GM23248 (cell line): ENCODE data around the gene SLMAP. TPM values are rescaled to one million over a fixed set of nuclear protein-coding genes. Genes with fewer than 3 reads are reported as not detected.

Experiments
- DNase-seq: peaks from one replicate; pipeline ENCODE4 v3.0.0-alpha.2; 2015
- H2AFZ ChIP-seq: fragments of 200-600 bp; sonication (generic); 2 replicates; pipeline ENCODE4 v1.6.1; 2016; ENCODE audit warnings: antibody characterized with exemption
- H3F3A ChIP-seq: fragments of 200-600 bp; sonication (generic); 2 replicates; pipeline ENCODE4 v1.6.1; 2016; ENCODE audit warnings: mild to moderate bottlenecking, antibody characterized with exemption, mixed run types; ENCODE audit not compliant: insufficient read depth
- H3K27ac ChIP-seq: fragments of 200-600 bp; sonication (generic); 2 replicates; pipeline ENCODE4 v1.5.1; 2016; ENCODE audit warnings: mild to moderate bottlenecking
- H3K27me3 ChIP-seq: fragments of 200-600 bp; sonication (generic); replicated peaks from 2 replicates; pipeline ENCODE4 v1.6.1; 2016; ENCODE audit warnings: mild to moderate bottlenecking; ENCODE audit not compliant: insufficient read depth
- H3K36me3 ChIP-seq: fragments of 200-600 bp; sonication (generic); 2 replicates; pipeline ENCODE4 v1.6.1; 2016; ENCODE audit warnings: low read depth, mild to moderate bottlenecking
- H3K4me1 ChIP-seq: fragments of 200-600 bp; sonication (generic); 2 replicates; pipeline ENCODE4 v1.6.1; 2016; ENCODE audit warnings: mild to moderate bottlenecking; ENCODE audit not compliant: insufficient read depth
- H3K4me2 ChIP-seq: fragments of 200-600 bp; sonication (generic); one replicate; pipeline ENCODE4 v1.6.1; 2016; ENCODE audit warnings: mild to moderate bottlenecking; ENCODE audit not compliant: unreplicated experiment
- H3K4me3 ChIP-seq: fragments of 200-600 bp; sonication (generic); 2 replicates; pipeline ENCODE4 v1.5.1; 2016; ENCODE audit warnings: mild to moderate bottlenecking
- H3K79me2 ChIP-seq: fragments of 200-600 bp; sonication (generic); 2 replicates; pipeline ENCODE4 v1.6.1; 2016; ENCODE audit warnings: mild to moderate bottlenecking; ENCODE audit not compliant: insufficient read depth
- H3K9ac ChIP-seq: fragments of 200-600 bp; sonication (generic); 2 replicates; pipeline ENCODE4 v1.6.1; 2016; ENCODE audit warnings: mild to moderate bottlenecking
- H3K9me2 ChIP-seq: fragments of 200-600 bp; sonication (generic); 2 replicates; pipeline ENCODE4 v1.6.1; 2016; ENCODE audit warnings: mixed run types, mild to moderate bottlenecking, moderate library complexity; ENCODE audit not compliant: insufficient read depth
- H3K9me3 ChIP-seq: fragments of 200-600 bp; sonication (generic); one replicate; pipeline ENCODE4 v1.6.1; 2017; ENCODE audit warnings: low read depth
- H4K20me1 ChIP-seq: fragments of 200-600 bp; sonication (generic); 2 replicates; pipeline ENCODE4 v1.6.0; 2016; ENCODE audit not compliant: insufficient read depth
- EZH2 ChIP-seq: fragments of 200-600 bp; sonication (generic); IDR thresholded peaks from 2 replicates; pipeline ENCODE4 v1.6.1; 2018; ENCODE audit warnings: antibody characterized with exemption, mild to moderate bottlenecking; ENCODE audit not compliant: insufficient read depth, poor library complexity, severe bottlenecking
- EZH2phosphoT487 ChIP-seq: fragments of 200-600 bp; sonication (generic); IDR thresholded peaks from 2 replicates; pipeline ENCODE4 v1.6.1; 2018; ENCODE audit warnings: antibody characterized with exemption, moderate library complexity, mild to moderate bottlenecking, low read depth; ENCODE audit not compliant: insufficient read depth
- WGBS, 2 experiments: methylation state at CpG; one replicate each; pipeline ENCODE4 v1.1.6; 2015 to 2017; ENCODE audit warnings: low lambda C conversion rate in 2 of 2, low coverage in 1 of 2; ENCODE audit errors: missing lambda C conversion rate in 2 of 2; 5-methylcytosine and 5-hydroxymethylcytosine counted together
- in situ Hi-C: fragments of 300-500 bp; cut with MboI; formaldehyde crosslinking; loops from 2 replicates; pipeline ENCODE4 v1.15.0; 2020
- polyA plus RNA-seq: library from polyadenylated mRNA; unstranded; fragments of >200 nt; fragmentation: Nextera tagmentation; extraction: Ambion mirVana; gene quantifications from 2 replicates; pipeline ENCODE4 v1.2.1, GENCODE V29; 2016
- total RNA-seq: library from RNA; depleted of rRNA; stranded (reverse); fragments of >200 nt; shearing (Covaris generic); gene quantifications from 2 replicates; pipeline ENCODE4 v1.2.3, GENCODE V29; 2014

The SLMAP gene
- total and polyA plus RNA-seq, 2 experiments from 2014 or later: 28.4 to 33.9 TPM

DNA sequence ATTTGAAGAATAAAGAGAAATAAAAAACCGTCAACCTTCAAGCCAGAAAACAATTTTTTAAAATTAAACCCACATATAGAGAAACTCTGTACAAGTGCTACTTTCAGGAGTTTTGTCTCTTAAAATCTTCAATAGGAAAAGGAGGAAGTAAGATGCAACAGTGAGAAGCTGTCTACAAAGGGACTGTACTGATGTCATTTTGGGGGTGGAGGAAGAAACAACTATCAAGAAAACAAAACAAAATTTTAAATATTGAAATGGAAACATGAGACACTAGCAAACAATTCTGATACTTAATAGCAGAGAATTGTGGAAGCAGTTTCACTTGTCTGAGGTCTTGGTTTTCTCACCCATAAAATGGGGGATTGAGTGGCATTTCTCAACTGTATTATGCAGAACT is 84.4 kb downstream of the SLMAP start:
- Histone ChIP-seq H3F3A (0 out of 2 replicates have a peak, but pooled peaks cover 7% of the 10 kb centered on the region), H3K9me2 (no peaks in the 10 kb centered on the region), H3K4me1 (no peaks in the 10 kb centered on the region), H3K4me3 (no peak overlapping the region), H3K4me2 (no peak overlapping the region), H3K27ac (no peak overlapping the region), H3K79me2 (peaks cover 52% of the 10 kb centered on the region), H3K9me3 (no peaks in the 10 kb centered on the region), H2AFZ (no peak overlapping the region), H4K20me1 (no peaks in the 10 kb centered on the region), H3K36me3 (no peaks in the 10 kb centered on the region), H3K9ac (no peak overlapping the region), H3K27me3 (no peaks in the 10 kb centered on the region)
- in situ Hi-C loops: loop anchor here (25.0 kb wide), 1 partner anchor 453 kb away; no protein-coding TSS in a partner anchor
- DNase-seq: no peak
- 93 to 96% methylated on average over 1 of the region's 1 CpG for WGBS, 2 experiments
- TF ChIP-seq EZH2phosphoT487 (no peak), EZH2 (no peak)

DNA sequence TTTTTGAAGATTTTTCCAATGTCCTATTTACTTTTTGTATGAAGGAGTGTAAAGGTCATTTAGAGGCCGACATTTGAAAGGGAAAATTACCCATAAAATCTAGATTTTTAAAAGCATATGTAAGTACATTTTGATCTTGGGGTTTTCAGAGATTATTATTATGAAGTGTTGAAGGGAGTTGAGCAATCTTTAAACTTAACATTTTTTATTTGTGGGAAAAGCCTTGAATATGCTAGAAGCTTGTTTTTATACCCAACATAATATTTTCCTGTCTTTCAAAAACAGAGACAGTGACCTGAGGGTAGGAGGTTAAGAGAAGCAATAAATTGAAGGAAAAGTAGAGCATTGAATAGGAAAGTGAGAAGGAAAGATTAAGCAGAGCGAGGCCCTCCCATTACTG is 85.7 kb downstream of the SLMAP start:
- H3K4me2 ChIP-seq: no peak overlapping the region

GRCh38 chr3:57848177-57848738 is 92.1 kb downstream of the SLMAP start:
- in situ Hi-C loops: loop anchor here (25.0 kb wide), 1 partner anchor 461 kb away; no protein-coding TSS in a partner anchor
- no peak for TF ChIP-seq EZH2phosphoT487
- H3K27me3 ChIP-seq: no peaks in the 10 kb centered on the region

More for the DNA sequence above, 85.7 kb downstream of the SLMAP start:
- no peaks in the 10 kb centered on the region for H3K9me2 ChIP-seq
- H3K4me1 ChIP-seq: no peaks in the 10 kb centered on the region
- H4K20me1 ChIP-seq: no peaks in the 10 kb centered on the region
- TF ChIP-seq EZH2phosphoT487 (no peak), EZH2 (no peak)
- no peak for DNase-seq
- no peaks in the 10 kb centered on the region for H3K27me3 ChIP-seq
- peaks cover 47% of the 10 kb centered on the region for H3K79me2 ChIP-seq
- H3K9ac ChIP-seq: no peak overlapping the region
- 0 out of 2 replicates have a peak, but pooled peaks cover 7% of the 10 kb centered on the region for H3F3A ChIP-seq
- no peaks in the 10 kb centered on the region for H3K9me3 ChIP-seq
- H3K27ac ChIP-seq: no peak overlapping the region
- in situ Hi-C loops: loop anchor here (25.0 kb wide), 1 partner anchor 455 kb away; no protein-coding TSS in a partner anchor
- H3K4me3 ChIP-seq: no peak overlapping the region
- H2AFZ ChIP-seq: no peak overlapping the region
- H3K36me3 ChIP-seq: no peaks in the 10 kb centered on the region
- WGBS, 2 experiments: 73 to 81% methylated on average over 2 of the region's 2 CpGs

GRCh38 chr3:57851304-57851703 is 95.2 kb downstream of the SLMAP start:
- H3K4me1 ChIP-seq: peaks cover 14% of the 10 kb centered on the region; the same call in 1 of the 2 replicates
- 86% methylated on average over 6 of the region's 6 CpGs for WGBS, 2 experiments
- in situ Hi-C loops: no loop called here
- H3K4me2 ChIP-seq: no peak overlapping the region
- no peaks in the 10 kb centered on the region for H3K79me2 ChIP-seq
- no peaks in the 10 kb centered on the region for H3K36me3 ChIP-seq
- 0 out of 2 replicates have a peak, but pooled peaks cover 4% of the 10 kb centered on the region for H3F3A ChIP-seq
- DNase-seq: no peak
- no peak for TF ChIP-seq EZH2
- H4K20me1 ChIP-seq: no peaks in the 10 kb centered on the region
- H3K9me3 ChIP-seq: no peaks in the 10 kb centered on the region
- H3K27me3 ChIP-seq: no peaks in the 10 kb centered on the region
- H3K9ac ChIP-seq: no peak overlapping the region
- H2AFZ ChIP-seq: no peak overlapping the region
- H3K4me3 ChIP-seq: no peak overlapping the region
- H3K27ac ChIP-seq: no peak overlapping the region
- no peaks in the 10 kb centered on the region for H3K9me2 ChIP-seq

More at GRCh38 chr3:57848177-57848738, 92.1 kb downstream of the SLMAP start:
- Histone ChIP-seq H2AFZ (no peak overlapping the region), H3K9me2 (no peaks in the 10 kb centered on the region), H3K4me3 (no peak overlapping the region), H3K36me3 (no peaks in the 10 kb centered on the region), H3F3A (0 out of 2 replicates have a peak, but pooled peaks cover 4% of the 10 kb centered on the region), H3K4me1 (peaks cover 7% of the 10 kb centered on the region; the same call in 1 of the 2 replicates), H3K4me2 (no peak overlapping the region), H3K79me2 (no peaks in the 10 kb centered on the region), H3K9me3 (no peaks in the 10 kb centered on the region), H3K27ac (no peak overlapping the region), H3K9ac (no peak overlapping the region), H4K20me1 (no peaks in the 10 kb centered on the region)
- no peak for DNase-seq
- 79 to 97% methylated on average over 3 of the region's 3 CpGs for WGBS, 2 experiments
